IgD-negative memory B cell (primary cell): ENCODE measurements around the gene ZNF610. TPM values are rescaled to one million over a fixed set of nuclear protein-coding genes. Genes with fewer than 3 reads are reported as not detected.

Source experiments
- H3K27ac Mint-ChIP-seq, 3 donors: one replicate each; pipeline ENCODE4 v1.8.0; 2020 to 2022; ENCODE audit warnings: mild to moderate bottlenecking in 3 of 3, mixed read lengths in 3 of 3, moderate library complexity in 1 of 3
- H3K27me3 Mint-ChIP-seq: one replicate; pipeline ENCODE4 v1.8.0; 2021; ENCODE audit warnings: mixed read lengths
- H3K36me3 Mint-ChIP-seq: one replicate; pipeline ENCODE4 v1.8.0; 2020; ENCODE audit warnings: mild to moderate bottlenecking, mixed read lengths
- H3K4me1 Mint-ChIP-seq, 3 donors: one replicate each; pipeline ENCODE4 v1.8.0; 2020 to 2022; ENCODE audit warnings: mixed read lengths in 3 of 3, mild to moderate bottlenecking in 1 of 3
- H3K4me3 Mint-ChIP-seq, 4 donors: one replicate each; pipeline ENCODE4 v1.8.0; 2020 to 2022; ENCODE audit warnings: mild to moderate bottlenecking in 4 of 4, mixed read lengths in 4 of 4, moderate library complexity in 3 of 4
- H3K9me3 Mint-ChIP-seq, 3 donors: one replicate each; pipeline ENCODE4 v1.8.0; 2020 to 2021; ENCODE audit warnings: mixed read lengths in 3 of 3, mild to moderate bottlenecking in 1 of 3
- polyA plus RNA-seq: library from polyadenylated mRNA; unstranded; fragments of 300-500 nt; fragmentation: Illumina TruSeq; gene quantifications from one replicate; pipeline ENCODE4 v1.2.3, GENCODE V29; 2021

Gene ZNF610
- polyA plus RNA-seq, 1 donor from 2014 or later: 1.7 TPM

DNA sequence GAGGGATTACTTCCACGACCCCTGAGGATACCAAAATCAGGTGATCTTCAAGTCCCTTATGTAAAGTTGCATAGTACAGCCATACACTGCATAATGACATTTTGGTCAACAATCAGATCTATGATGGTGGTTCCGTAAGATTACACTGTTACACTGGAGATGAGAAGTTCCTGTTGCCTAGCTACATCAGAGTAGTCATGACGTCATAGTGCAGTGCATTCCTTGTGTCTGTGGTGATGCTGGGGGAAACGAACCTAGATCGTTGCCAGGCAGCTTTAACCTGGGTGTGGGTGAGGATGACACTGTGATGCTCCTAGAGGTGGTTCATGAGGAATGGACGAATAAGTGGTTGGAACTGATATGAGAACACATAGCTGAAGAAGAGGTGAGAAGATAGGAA, 9.1 kb downstream of the ZNF610 start:
- H3K9me3 Mint-ChIP-seq: peaks cover 14 to 20% (median 20%) of the 10 kb centered on the region in 3 donors
- no peak overlapping the region for H3K4me3 Mint-ChIP-seq
- peaks cover 6% of the 10 kb centered on the region for H3K36me3 Mint-ChIP-seq

GRCh38 chr19:52351512-52351911, 15.5 kb downstream of the ZNF610 start:
- Mint-ChIP-seq H3K36me3 (peaks cover 17% of the 10 kb centered on the region), H3K9me3 (peaks cover 13 to 41% (median 39%) of the 10 kb centered on the region in 3 donors), H3K4me1 (no peaks in the 10 kb centered on the region), H3K4me3 (no peak overlapping the region), H3K27me3 (no peaks in the 10 kb centered on the region), H3K27ac (no peak overlapping the region)

More for the DNA sequence above, 9.1 kb downstream of the ZNF610 start:
- Mint-ChIP-seq H3K27me3 (no peaks in the 10 kb centered on the region), H3K27ac (no peak overlapping the region), H3K4me1 (no peaks in the 10 kb centered on the region)

GRCh38 chr19:52366414-52366824, 30.4 kb downstream of the ZNF610 start:
- peak overlapping the region in 3 of 4 donors; percentile 1 to 76 (median 61) for H3K4me3 Mint-ChIP-seq
- H3K27me3 Mint-ChIP-seq: no peaks in the 10 kb centered on the region
- H3K36me3 Mint-ChIP-seq: peaks cover 2% of the 10 kb centered on the region

GRCh38 chr19:52369559-52370340, 33.7 kb downstream of the ZNF610 start, which contains the start of gene ZNF880:
Gene ZNF880, plus strand, starts transcription at chr19:52369923. Its CDS starts 43 bp downstream, at chr19:52369966.
- Mint-ChIP-seq H3K36me3 (peaks cover 13% of the 10 kb centered on the region), H3K9me3 (peaks cover 8 to 39% (median 25%) of the 10 kb centered on the region in 3 donors), H3K4me3 (peak within 1 kb of the TSS; percentile 91 to 98 (median 94)), H3K27ac (peak within 1 kb of the TSS; percentile 90 to 97 (median 95)), H3K27me3 (no peaks in the 10 kb centered on the region), H3K4me1 (peaks cover 2 to 17% (median 3%) of the 10 kb centered on the region in 3 donors)

More at GRCh38 chr19:52366414-52366824, 30.4 kb downstream of the ZNF610 start:
- H3K9me3 Mint-ChIP-seq: peaks cover 7 to 36% (median 22%) of the 10 kb centered on the region in 3 donors
- no peak overlapping the region for H3K27ac Mint-ChIP-seq
- peaks cover 0 to 12% (median 3%) of the 10 kb centered on the region in 3 donors for H3K4me1 Mint-ChIP-seq

DNA sequence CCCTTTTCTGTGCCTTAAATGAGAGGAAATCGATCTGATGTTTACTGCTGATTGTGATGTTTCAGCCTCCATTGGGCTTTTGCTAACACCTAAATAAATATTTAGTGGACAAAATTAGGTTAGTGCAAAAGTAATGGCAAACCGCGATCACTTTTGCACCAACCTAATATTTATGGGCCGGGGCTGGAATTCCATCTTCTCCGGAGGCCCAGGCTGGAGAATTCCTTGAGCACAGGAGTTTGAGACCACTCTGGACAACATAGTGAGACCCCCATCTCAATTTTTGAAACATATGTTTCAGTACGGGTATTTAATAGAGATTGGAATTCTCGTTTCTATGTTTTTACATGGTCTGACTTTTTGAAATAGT, 34.3 kb downstream of the ZNF610 start:
- Mint-ChIP-seq H3K9me3 (peaks cover 10 to 41% (median 26%) of the 10 kb centered on the region in 3 donors), H3K4me1 (peaks cover 2 to 17% (median 5%) of the 10 kb centered on the region in 3 donors), H3K36me3 (peaks cover 16% of the 10 kb centered on the region), H3K27ac (peak overlapping the region; percentile 90 to 97 (median 95)), H3K4me3 (peak overlapping the region; percentile 91 to 98 (median 94)), H3K27me3 (no peaks in the 10 kb centered on the region)

DNA sequence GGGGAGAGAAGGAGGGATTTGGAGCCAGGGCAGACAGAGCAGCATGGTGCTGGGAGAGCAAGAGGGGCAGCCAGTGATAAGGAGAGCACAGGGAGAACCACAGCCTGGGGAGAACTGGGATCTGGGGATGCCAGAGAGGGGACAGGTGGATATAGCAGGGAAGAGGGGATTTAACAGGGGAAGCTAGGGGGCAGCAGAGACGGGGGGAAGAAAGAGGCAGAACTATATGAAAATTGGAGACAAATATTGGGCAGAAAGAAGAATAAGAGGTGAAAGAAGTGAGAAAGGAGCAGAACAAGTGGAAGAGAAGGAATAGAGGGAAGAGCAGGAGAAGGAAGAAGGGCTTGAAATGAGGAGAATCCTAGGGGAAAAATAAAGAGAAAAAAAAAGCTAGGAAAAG, 55.1 kb downstream of the ZNF610 start:
- Mint-ChIP-seq H3K27me3 (no peaks in the 10 kb centered on the region), H3K27ac (no peak overlapping the region), H3K36me3 (peaks cover 10% of the 10 kb centered on the region), H3K4me3 (peak overlapping the region in 2 of 4 donors; percentile 24 to 48), H3K4me1 (peaks cover 0 to 1% (median 0%) of the 10 kb centered on the region in 3 donors), H3K9me3 (peaks cover 9 to 41% (median 19%) of the 10 kb centered on the region in 3 donors)

DNA sequence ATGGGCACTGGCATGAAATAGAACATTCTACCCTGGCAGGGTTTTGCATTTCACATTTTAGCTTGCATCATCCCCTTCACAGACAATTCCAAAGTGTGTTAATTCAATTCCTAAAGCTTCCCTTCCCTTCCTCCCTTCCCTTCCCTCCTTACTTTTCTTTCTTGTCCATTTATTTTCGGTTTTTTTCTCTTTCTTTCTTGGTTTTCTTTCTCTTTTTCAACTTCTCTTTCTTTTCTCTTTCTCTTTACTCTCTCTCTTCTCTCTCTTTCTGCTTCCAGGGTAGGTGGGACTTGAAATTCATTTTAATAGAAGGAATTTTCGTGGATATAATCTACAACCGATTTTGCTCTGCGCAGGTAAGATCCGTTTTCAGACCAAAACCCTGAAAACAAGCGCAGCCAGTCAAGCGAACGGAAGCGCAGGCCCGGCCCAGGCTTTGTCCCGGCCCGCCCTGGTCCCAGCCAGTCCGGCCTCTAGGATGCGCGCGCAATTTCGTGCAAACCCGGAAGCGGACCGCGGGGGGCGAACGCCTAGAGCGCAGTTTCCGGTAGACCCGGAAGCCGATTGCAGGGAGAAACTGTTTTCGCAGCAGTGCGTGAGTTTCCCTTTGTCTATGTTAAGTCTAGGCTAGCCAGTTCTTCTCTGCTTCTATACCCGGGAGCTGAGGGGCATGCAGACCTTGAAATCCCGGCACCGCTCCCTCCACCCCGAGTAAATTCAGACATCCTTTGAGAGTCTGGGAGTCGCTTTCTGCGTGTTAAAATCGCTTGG, 61.5 kb downstream of the ZNF610 start, which contains the start of gene ZNF528:
Gene ZNF528, plus strand, starts transcription at position 540 of the 771 bp plus-strand sequence. CDS start 4,165 bp downstream, outside the sequence.
- peak within 1 kb of the TSS; percentile 71 to 93 (median 89) for H3K27ac Mint-ChIP-seq
- peaks cover 5 to 9% (median 7%) of the 10 kb centered on the region in 3 donors for H3K4me1 Mint-ChIP-seq
- H3K9me3 Mint-ChIP-seq: peaks cover 19 to 27% (median 21%) of the 10 kb centered on the region in 3 donors
- H3K36me3 Mint-ChIP-seq: peaks cover 36% of the 10 kb centered on the region
- H3K4me3 Mint-ChIP-seq: peak within 1 kb of the TSS; percentile 87 to 99 (median 94)
- no peaks in the 10 kb centered on the region for H3K27me3 Mint-ChIP-seq

DNA sequence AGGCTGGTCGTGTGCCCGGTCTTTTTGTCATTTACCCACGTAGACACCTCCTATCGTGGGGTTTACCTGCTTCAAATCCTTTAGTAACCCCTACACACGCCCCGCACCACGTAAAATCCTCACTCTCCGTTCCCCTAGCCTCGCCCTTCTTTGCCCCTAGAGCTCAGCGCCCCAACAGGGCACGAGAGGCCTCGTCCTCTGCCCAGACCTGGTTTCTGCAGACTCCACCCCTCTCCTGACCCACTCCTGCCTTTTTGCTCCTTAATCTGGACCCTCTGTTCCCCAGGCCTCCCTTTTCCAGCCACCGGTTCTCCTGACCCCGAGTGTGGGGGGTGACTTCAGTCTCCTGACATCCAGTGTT, 62.0 kb downstream of the ZNF610 start:
- H3K9me3 Mint-ChIP-seq: peaks cover 19 to 25% (median 21%) of the 10 kb centered on the region in 3 donors
- peaks cover 5 to 9% (median 7%) of the 10 kb centered on the region in 3 donors for H3K4me1 Mint-ChIP-seq
- H3K4me3 Mint-ChIP-seq: peak overlapping the region; percentile 87 to 99 (median 94)
- H3K27me3 Mint-ChIP-seq: no peaks in the 10 kb centered on the region
- peak overlapping the region; percentile 71 to 93 (median 89) for H3K27ac Mint-ChIP-seq
- H3K36me3 Mint-ChIP-seq: peaks cover 36% of the 10 kb centered on the region

- peaks cover 24 to 58% (median 49%) of the 10 kb centered on the region in 3 donors for H3K9me3 Mint-ChIP-seq
- H3K4me3 Mint-ChIP-seq: peak overlapping the region in 1 of 4 donors; percentile 1
- H3K36me3 Mint-ChIP-seq: peaks cover 51% of the 10 kb centered on the region
- H3K27ac Mint-ChIP-seq: peak overlapping the region in 1 of 3 donors; percentile 10
- no peaks in the 10 kb centered on the region for H3K4me1 Mint-ChIP-seq
- no peaks in the 10 kb centered on the region for H3K27me3 Mint-ChIP-seq
Observed at GRCh38 chr19:52410276-52410675, 74.2 kb downstream of the ZNF610 start.

DNA sequence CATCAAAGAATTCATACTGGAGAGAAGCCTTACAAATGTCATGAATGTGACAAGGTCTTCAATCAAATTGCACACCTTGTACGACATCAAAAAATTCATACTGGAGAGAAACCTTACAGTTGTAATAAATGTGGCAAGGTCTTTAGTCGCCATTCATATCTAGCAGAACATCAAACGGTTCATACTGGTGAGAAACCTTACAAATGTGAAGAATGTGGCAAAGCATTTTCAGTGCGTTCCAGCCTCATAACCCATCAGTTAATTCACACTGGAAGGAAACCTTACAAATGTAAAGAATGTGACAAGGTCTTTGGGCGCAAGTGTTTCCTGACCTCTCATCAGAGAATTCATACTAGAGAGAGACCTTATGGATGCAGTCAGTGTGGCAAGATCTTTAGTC, 79.7 kb downstream of the ZNF610 start:
- Mint-ChIP-seq H3K27ac (no peak overlapping the region), H3K4me3 (no peak overlapping the region), H3K36me3 (peaks cover 17% of the 10 kb centered on the region), H3K27me3 (no peaks in the 10 kb centered on the region), H3K9me3 (peaks cover 15 to 54% (median 40%) of the 10 kb centered on the region in 3 donors), H3K4me1 (no peaks in the 10 kb centered on the region)

Other genes with a start within 250 kb of the ZNF610 start
- 4.5 TPM for gene ZNF841, start 240.5 kb upstream of the ZNF610 start, polyA plus RNA-seq
- gene ZNF616, start 196.3 kb upstream of the ZNF610 start, polyA plus RNA-seq: 5.8 TPM
- gene ZNF836, start 164.6 kb upstream of the ZNF610 start, polyA plus RNA-seq: 14.0 TPM
- gene PPP2R1A, start 146.2 kb upstream of the ZNF610 start, polyA plus RNA-seq: 204 TPM
- gene ZNF766, start 66.7 kb upstream of the ZNF610 start, polyA plus RNA-seq: 54.8 TPM
- 24.7 TPM for gene ZNF480, start 39.1 kb upstream of the ZNF610 start, polyA plus RNA-seq
- gene ZNF880, start 33.7 kb downstream of the ZNF610 start, polyA plus RNA-seq: 32.9 TPM
- 6.2 TPM for gene ZNF528, start 61.6 kb downstream of the ZNF610 start, polyA plus RNA-seq
- gene ZNF534, start 92.9 kb downstream of the ZNF610 start, polyA plus RNA-seq: 0.14 TPM
- gene ZNF578, start 117.3 kb downstream of the ZNF610 start, polyA plus RNA-seq: 1.5 TPM
- gene ZNF808, start 191.4 kb downstream of the ZNF610 start, polyA plus RNA-seq: 8.8 TPM
- gene ZNF701, start 234.0 kb downstream of the ZNF610 start, polyA plus RNA-seq: 18.3 TPM